GM18499 (cell line): Measurements from ENCODE around the gene ACP3.
"Not testable (repeated sequence)": the region's sequence is repeated elsewhere in the genome, so short reads cannot be mapped to it uniquely, and the experiment has no call there.

Experiments used
- ATAC-seq: cut with Tn5 transposase; IDR thresholded peaks from one replicate; pipeline ENCODE4 v1.9.1; 2021; ENCODE audit warnings: moderate number of reproducible peaks; ENCODE audit not compliant: insufficient read depth, unreplicated experiment

Gene ACP3

GRCh38 chr3:132317229-132317948 is at the start of gene ACP3:
Gene ACP3 (plus strand): TSS chr3:132317407. CDS start chr3:132317457, 50 bp downstream.
- ATAC-seq = no peak

GRCh38 chr3:132268956-132269355 is 48.3 kb upstream of the ACP3 start:
- ATAC-seq = no peak

DNA sequence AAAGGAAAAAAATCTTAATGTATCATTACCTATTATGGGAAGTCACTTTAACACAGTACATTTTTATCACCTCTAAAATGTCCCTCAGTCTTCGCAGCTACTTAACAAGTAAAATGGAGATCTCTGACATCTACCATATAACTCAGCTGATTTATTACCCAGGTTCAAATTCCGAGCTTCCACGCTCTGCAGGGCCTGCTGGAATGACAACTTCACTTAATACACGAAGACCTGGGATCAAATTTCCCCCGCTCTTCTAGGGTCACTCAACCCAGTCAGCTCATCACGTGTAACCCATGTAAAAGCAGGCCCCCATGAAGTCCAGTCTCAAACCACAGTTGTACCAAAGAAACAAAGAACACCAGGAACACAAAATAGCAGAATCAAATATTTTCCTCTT is 44.2 kb upstream of the ACP3 start:
- ATAC-seq = no peak

GRCh38 chr3:132276228-132276906 is 40.8 kb upstream of the ACP3 start:
- no peak for ATAC-seq

DNA sequence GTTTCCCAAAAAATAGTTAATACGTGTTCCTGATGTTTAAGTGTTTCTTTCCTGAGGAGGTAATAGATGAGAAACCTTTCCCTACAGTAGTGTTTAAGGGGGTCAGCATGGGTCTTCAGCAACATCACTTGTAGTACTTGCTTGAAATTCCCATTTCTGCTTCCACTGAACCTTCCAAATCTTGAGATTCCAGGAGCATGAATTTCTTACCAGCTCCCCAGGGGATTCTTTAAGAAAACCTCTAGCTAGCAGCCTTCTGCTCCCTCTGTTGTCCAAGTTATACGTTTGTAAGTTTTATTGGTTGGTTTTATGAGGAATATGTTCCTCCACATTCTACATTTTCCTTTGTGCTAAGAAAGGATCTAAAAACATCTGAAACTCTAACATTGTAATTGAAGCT is 38.2 kb upstream of the ACP3 start:
- no peak for ATAC-seq

DNA sequence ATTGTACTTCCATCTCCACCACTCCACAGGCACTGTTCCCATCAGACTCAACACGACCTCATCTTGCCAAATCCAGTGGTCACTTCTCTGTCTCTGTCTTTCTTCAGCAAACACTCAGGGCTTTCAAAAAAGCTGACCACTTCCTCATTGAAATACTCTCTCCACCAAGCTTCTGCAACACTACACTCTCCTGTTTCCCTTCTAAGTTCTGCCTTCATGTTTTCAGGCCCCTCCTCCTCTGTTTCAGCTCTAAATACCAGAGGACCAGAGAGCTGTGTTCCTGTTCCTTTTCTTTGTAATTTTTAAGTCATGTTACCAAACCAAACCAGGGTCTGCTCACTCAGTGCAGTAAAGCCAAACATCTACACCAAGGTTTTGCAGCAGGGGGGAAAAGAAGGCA is 33.8 kb upstream of the ACP3 start:
- no peak for ATAC-seq

DNA sequence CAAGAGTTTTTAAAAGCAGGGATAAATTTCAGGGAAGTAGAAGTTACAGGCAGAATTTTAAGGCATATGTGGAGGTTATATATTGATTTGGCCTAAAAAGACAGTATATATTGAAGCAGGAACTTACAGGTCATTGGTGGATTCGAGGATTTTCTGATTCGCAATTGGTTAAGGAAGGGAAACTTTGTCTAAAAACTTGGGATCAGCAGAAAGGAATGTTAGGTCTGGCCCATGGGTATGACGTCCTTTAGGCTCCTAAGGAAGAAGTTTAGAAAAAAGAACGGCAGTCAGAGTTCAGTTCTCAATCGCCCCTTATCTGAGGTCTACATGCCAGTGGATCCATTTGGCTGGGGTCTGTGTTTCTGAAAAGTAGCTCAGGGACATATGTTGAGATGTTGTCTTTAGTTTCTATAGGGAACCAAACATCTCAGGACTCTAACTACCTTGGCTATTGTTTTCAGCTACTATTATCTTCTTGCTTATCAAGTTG is 33.2 kb upstream of the ACP3 start:
- ATAC-seq = no peak

DNA sequence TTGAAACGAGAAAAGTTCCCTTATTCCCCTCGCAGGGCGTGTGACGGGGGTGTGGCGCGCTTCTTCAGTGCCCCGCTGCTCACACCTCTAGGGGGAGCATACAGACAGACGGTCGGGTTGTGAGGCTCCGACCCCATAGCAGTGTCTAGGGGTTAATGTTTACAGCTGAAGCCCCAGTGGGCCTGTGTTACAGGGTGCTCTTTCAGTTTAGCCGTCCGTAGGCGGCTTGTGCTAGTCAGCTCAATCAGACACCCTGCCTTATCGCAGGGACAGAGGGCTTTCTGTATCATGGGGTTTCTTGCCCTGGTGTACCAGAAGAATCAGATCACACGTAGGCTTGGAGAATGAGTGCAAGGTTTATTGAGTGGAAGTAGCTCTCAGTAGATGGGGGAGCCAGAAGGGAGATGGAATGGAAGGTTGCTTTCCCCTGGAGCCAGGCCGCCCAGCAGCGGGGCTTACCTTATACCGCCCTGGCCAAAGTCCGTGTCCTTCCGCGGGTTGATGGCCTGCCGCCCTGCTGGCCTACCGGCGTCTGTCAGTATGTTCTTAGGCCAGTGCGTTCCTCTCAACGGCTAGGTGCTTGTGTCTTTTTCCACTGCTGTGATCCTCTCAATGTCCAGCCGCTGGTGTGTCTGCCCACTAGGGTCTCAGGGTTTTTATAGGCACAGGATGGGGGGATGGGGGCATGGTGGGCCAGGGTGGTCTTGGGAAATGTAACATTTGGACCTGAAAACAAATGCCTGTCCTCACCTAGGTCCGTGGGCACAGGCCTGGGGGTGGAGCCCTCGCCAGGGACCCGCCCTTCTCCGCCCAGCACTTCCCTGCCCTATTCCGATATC is 32.2 kb upstream of the ACP3 start:
- no peak for ATAC-seq

DNA sequence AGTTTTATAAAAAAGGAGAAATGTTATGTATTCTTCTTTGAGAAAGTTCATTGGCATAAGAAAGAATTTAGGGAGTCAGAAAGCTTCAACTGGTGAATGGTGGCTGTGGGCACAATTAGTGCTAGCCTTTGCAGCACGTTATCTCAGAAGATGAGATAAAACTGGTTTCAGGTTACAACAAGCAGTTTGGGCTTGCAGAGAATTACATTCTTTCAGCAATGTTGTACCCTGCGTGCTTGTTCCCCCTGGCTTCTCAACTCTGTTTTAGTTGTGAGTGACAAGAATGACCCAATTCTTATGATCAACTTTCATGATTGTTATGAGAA is 31.6 kb upstream of the ACP3 start:
- no peak for ATAC-seq

- ATAC-seq = no peak
Measured at GRCh38 chr3:132286035-132286434, 31.2 kb upstream of the ACP3 start.

DNA sequence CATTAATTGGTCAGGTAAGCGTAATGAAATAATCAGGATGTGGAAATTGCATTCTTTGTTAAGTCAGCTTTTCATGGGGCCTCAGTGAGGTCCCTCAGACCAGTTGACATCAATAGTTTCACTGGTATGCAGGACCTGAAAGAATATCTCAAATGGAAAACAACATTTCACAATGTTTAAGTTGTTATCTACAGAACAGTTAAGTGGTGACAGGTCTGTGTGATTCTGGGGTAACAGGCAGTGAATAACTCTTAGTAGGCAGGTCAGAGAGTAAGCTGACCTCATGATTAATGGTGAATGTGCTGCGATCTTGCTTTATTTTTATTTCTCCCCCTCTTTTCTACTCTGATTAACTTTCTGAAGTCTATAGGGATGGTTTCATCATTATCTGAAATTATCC is 28.9 kb upstream of the ACP3 start:
- no peak for ATAC-seq

GRCh38 chr3:132289316-132289715 is 27.9 kb upstream of the ACP3 start:
- no peak for ATAC-seq

DNA sequence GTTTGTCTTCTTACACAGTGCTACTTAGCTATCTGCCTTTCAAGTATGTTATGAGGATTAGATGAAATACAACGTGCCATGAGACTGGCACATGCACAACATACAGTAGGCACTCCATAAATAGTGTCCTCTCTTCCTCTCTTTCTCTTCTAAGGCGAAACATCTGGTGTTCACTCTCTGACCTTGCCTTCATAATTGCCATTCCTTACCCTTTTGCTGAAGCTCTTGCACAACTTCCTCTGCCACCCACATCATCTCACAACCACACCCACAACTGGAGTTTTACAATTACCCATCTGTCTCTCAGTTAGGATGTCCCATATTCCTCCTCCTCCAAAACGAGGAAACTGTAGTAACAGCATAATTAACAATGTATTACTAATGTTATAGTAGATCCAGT is 26.4 kb upstream of the ACP3 start:
- no peak for ATAC-seq

DNA sequence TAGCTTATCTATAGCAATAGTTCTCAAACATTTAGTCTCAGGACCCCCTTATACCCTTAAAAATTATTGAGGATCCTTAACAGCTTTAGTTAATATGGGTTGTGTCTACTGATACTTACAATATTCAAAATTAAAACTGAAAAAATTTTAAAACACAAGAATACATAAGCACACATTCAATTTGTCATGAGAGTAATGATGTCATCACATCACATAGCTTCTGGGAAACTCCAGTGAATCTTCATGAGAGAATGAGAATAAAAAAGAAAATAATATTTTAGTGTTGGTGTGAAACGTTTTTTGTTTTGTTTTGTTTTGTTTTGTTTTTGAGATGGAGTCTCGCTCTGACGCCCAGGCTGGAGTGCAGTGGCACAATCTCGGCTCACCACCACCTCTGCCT is 25.2 kb upstream of the ACP3 start:
- no peak for ATAC-seq

DNA sequence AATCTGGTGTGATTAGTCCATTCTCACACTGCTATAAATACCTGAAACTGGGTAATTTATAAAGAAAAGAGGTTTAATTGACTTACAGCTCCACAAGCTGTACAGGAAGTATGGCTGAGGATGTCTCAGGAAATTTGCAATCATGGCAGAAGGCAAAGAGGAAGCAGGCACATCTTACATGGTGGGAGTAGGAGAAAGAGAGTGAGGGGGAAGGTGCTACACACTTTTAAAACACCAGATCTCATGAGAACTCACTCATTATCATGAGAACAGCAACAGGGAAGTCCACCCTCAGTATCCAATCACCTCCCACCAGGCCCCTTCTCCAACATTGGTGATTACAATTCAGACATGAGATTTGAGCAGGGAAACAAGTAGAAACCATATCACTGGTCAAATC is 24.0 kb upstream of the ACP3 start:
- no peak for ATAC-seq

GRCh38 chr3:132294906-132295305 is 22.3 kb upstream of the ACP3 start:
- no peak for ATAC-seq

DNA sequence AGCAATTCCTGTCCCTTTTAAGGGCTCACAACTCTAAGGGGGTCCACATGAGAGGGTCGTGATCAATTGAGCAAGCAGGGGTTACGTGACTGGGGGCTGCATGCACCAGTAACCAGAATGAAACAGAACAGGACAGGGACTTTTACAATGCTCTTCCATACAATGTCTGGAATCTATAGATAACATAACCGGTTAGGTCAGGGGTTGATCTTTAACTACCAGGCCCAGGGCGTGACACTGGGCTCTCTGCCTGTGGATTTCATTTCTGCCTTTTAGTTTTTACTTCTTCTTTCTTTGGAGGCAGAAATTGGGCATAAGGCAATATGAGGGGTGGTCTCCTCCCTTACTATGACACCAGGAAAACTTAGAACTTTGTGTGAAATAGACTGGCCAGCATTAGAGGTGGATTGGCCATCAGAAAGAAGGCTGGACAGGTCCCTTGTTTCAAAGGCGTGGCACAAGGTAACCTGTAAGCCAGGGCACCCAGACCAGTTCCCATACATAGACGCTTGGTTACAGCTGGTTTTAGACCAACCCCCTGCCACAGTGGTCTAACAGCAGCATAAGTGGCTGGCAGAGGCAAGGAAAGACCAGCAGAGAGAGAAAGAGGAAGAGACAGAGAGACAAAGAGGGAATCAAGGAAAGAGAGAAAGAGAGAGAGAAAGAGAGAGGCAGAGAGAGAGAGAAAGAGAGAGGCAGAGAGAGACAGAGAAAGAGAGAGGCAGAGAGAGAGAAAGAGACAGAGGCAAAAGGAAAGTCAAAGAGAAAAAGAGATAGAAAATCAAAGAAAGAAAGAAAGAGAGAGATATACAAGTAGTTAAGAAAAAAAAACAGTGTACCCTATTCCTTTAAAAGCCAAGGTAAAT is 13.6 kb upstream of the ACP3 start:
- ATAC-seq = not testable (repeated sequence)

DNA sequence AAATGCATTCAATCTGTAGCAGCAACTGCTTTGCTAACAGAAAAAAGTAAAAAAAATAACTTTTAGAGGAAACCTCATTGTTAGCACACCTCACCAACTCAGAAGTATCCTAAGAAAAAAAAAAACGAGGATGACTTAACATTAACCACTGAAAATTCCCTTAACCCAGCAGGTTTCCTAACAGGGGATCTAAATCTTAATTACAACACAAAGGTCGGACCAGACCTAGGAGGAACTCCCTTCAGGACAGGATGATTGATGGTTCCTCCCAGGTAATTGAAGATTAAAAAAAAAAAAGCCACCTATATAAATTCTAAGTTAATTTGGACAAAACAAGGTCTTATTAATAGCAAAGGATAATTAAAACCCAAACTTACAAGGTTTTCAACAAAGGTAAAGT is 12.9 kb upstream of the ACP3 start:
- ATAC-seq = not testable (repeated sequence)

GRCh38 chr3:132310057-132310456 is 7.2 kb upstream of the ACP3 start:
- not testable (repeated sequence) for ATAC-seq

DNA sequence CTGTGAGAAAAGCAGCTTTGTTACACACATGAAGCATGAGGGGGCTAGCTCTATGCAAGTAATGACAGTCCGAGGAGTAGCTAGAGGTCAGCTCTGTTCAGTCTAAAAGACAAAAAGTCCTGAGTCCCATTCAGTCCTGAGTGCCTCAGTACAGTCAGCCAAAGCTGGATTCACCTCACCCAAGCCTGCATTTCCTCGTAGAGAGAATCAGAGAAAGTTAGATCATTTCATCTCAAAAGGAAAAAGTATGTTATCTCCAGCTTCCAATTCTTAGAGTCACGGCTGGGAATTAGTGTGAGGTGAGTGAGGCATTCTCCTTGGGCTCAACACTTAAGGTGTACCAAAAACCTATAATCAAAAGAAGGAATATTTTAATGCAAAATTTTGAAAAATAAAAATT is 5.9 kb upstream of the ACP3 start:
- ATAC-seq = no peak
